Karpas-422 (cell line): ENCODE measurements around the gene MAP3K20. TPM values are rescaled to one million over a fixed set of nuclear protein-coding genes. Genes with fewer than 3 reads are reported as not detected.

ENCODE experiments used
- DNase-seq: peaks from one replicate; pipeline ENCODE4 v3.0.0-alpha.2; 2015
- H2AFZ ChIP-seq: fragments of 200-600 bp; sonication (generic); 2 replicates; pipeline ENCODE4 v1.6.1; 2014; ENCODE audit warnings: antibody characterized with exemption, low read length, mixed read lengths
- H3K27ac ChIP-seq: fragments of 200-600 bp; sonication (generic); 2 replicates; pipeline ENCODE4 v1.5.1; 2014; ENCODE audit warnings: mild to moderate bottlenecking, low read length, moderate library complexity
- H3K27me3 ChIP-seq: fragments of 200-600 bp; sonication (generic); 2 replicates; pipeline ENCODE4 v1.6.1; 2014; ENCODE audit warnings: low read length, mixed read lengths
- H3K36me3 ChIP-seq: fragments of 200-600 bp; sonication (generic); 2 replicates; pipeline ENCODE4 v1.6.1; 2014; ENCODE audit warnings: low read length, mixed read lengths; ENCODE audit not compliant: insufficient read depth
- H3K4me1 ChIP-seq: fragments of 200-600 bp; sonication (generic); 2 replicates; pipeline ENCODE4 v1.6.1; 2014; ENCODE audit warnings: mild to moderate bottlenecking, low read length, mixed read lengths
- H3K4me2 ChIP-seq: fragments of 200-600 bp; sonication (generic); 2 replicates; pipeline ENCODE4 v1.6.1; 2014; ENCODE audit warnings: low read length, low read depth, mild to moderate bottlenecking; ENCODE audit not compliant: poor library complexity, severe bottlenecking
- H3K4me3 ChIP-seq: fragments of 200-600 bp; sonication (generic); 2 replicates; pipeline ENCODE4 v1.5.1; 2014; ENCODE audit warnings: mild to moderate bottlenecking, antibody characterized with exemption, low read length, mixed read lengths
- H3K79me2 ChIP-seq: fragments of 200-600 bp; sonication (generic); 2 replicates; pipeline ENCODE4 v1.6.1; 2014; ENCODE audit warnings: mild to moderate bottlenecking, low read length, mixed read lengths
- H3K9ac ChIP-seq: fragments of 200-600 bp; sonication (generic); 2 replicates; pipeline ENCODE4 v1.6.0; 2014; ENCODE audit warnings: low read length
- H3K9me2 ChIP-seq: fragments of 200-600 bp; sonication (generic), shearing (Covaris generic); replicated peaks from 2 replicates; pipeline ENCODE4 v1.6.0; 2014; ENCODE audit warnings: mild to moderate bottlenecking, low read length, moderate library complexity; ENCODE audit not compliant: insufficient read depth
- H3K9me3 ChIP-seq: fragments of 300-700, 200-600 bp; sonication (generic); 2 replicates; pipeline ENCODE4 v1.6.1; 2014; ENCODE audit warnings: low read length, mixed read lengths
- H4K20me1 ChIP-seq: fragments of 200-600 bp; sonication (generic); 2 replicates; pipeline ENCODE4 v1.6.1; 2014; ENCODE audit warnings: mild to moderate bottlenecking, antibody characterized with exemption, low read length, low read depth; ENCODE audit not compliant: insufficient read depth
- total RNA-seq: library from RNA; depleted of rRNA; stranded (reverse); fragments of >200 nt; shearing (Covaris generic); gene quantifications from 2 replicates; pipeline ENCODE4 v1.2.3, GENCODE V29; 2014; ENCODE audit warnings: low replicate concordance

The MAP3K20 gene
- total RNA-seq, 1 experiment from 2014 or later, result 0.34 TPM

GRCh38 chr2:173099271-173099670 is 23.6 kb downstream of the MAP3K20 start:
- Histone ChIP-seq H3K9me3 (no peaks in the 10 kb centered on the region), H3K36me3 (no peaks in the 10 kb centered on the region), H3K9ac (no peak overlapping the region), H3K27me3 (no peaks in the 10 kb centered on the region), H3K4me2 (no peak overlapping the region), H3K9me2 (no peaks in the 10 kb centered on the region), H3K4me1 (no peaks in the 10 kb centered on the region), H2AFZ (no peak overlapping the region), H3K79me2 (no peaks in the 10 kb centered on the region), H3K27ac (no peak overlapping the region), H3K4me3 (no peak overlapping the region), H4K20me1 (no peaks in the 10 kb centered on the region)
- no peak for DNase-seq

- no peak for DNase-seq
- H3K79me2 ChIP-seq, result no peaks in the 10 kb centered on the region
Observed at GRCh38 chr2:173099804-173100203, 24.2 kb downstream of the MAP3K20 start.

GRCh38 chr2:173101687-173102086 is 26.0 kb downstream of the MAP3K20 start:
- Histone ChIP-seq H3K27ac (no peak overlapping the region), H3K36me3 (no peaks in the 10 kb centered on the region), H3K9ac (no peak overlapping the region), H3K9me2 (no peaks in the 10 kb centered on the region), H4K20me1 (no peaks in the 10 kb centered on the region), H3K79me2 (no peaks in the 10 kb centered on the region), H3K4me1 (no peaks in the 10 kb centered on the region), H3K9me3 (no peaks in the 10 kb centered on the region), H3K27me3 (no peaks in the 10 kb centered on the region), H3K4me3 (no peak overlapping the region), H2AFZ (no peak overlapping the region), H3K4me2 (no peak overlapping the region)
- DNase-seq, result no peak

More at GRCh38 chr2:173099804-173100203, 24.2 kb downstream of the MAP3K20 start:
- Histone ChIP-seq H3K4me2 (no peak overlapping the region), H3K27ac (no peak overlapping the region), H3K4me1 (no peaks in the 10 kb centered on the region), H3K9ac (no peak overlapping the region), H2AFZ (no peak overlapping the region), H3K36me3 (no peaks in the 10 kb centered on the region), H3K27me3 (no peaks in the 10 kb centered on the region), H4K20me1 (no peaks in the 10 kb centered on the region), H3K4me3 (no peak overlapping the region), H3K9me2 (no peaks in the 10 kb centered on the region), H3K9me3 (no peaks in the 10 kb centered on the region)

GRCh38 chr2:173104156-173104555 is 28.5 kb downstream of the MAP3K20 start:
- H3K4me1 ChIP-seq, result no peaks in the 10 kb centered on the region
- H3K9me3 ChIP-seq, result no peaks in the 10 kb centered on the region
- no peak overlapping the region for H3K4me3 ChIP-seq
- H3K27ac ChIP-seq, result no peak overlapping the region
- no peaks in the 10 kb centered on the region for H3K9me2 ChIP-seq
- no peaks in the 10 kb centered on the region for H3K27me3 ChIP-seq
- H3K36me3 ChIP-seq, result no peaks in the 10 kb centered on the region
- no peak for DNase-seq
- no peak overlapping the region for H2AFZ ChIP-seq
- H3K9ac ChIP-seq, result no peak overlapping the region
- no peak overlapping the region for H3K4me2 ChIP-seq
- H4K20me1 ChIP-seq, result no peaks in the 10 kb centered on the region
- H3K79me2 ChIP-seq, result no peaks in the 10 kb centered on the region

GRCh38 chr2:173106959-173107628 is 31.4 kb downstream of the MAP3K20 start:
- Histone ChIP-seq H3K9me2 (no peaks in the 10 kb centered on the region), H3K9ac (no peak overlapping the region), H3K27me3 (no peaks in the 10 kb centered on the region), H3K36me3 (no peaks in the 10 kb centered on the region), H3K9me3 (no peaks in the 10 kb centered on the region), H3K27ac (no peak overlapping the region), H4K20me1 (no peaks in the 10 kb centered on the region), H3K4me3 (no peak overlapping the region), H2AFZ (no peak overlapping the region), H3K79me2 (no peaks in the 10 kb centered on the region), H3K4me2 (no peak overlapping the region), H3K4me1 (no peaks in the 10 kb centered on the region)
- no peak for DNase-seq

GRCh38 chr2:173107629-173108022 is 32.0 kb downstream of the MAP3K20 start:
- Histone ChIP-seq H4K20me1 (no peaks in the 10 kb centered on the region), H2AFZ (no peak overlapping the region), H3K9me3 (no peaks in the 10 kb centered on the region), H3K9me2 (no peaks in the 10 kb centered on the region), H3K27me3 (no peaks in the 10 kb centered on the region), H3K4me3 (no peak overlapping the region), H3K9ac (no peak overlapping the region), H3K4me2 (no peak overlapping the region), H3K27ac (no peak overlapping the region), H3K36me3 (no peaks in the 10 kb centered on the region), H3K4me1 (no peaks in the 10 kb centered on the region), H3K79me2 (no peaks in the 10 kb centered on the region)
- DNase-seq, result no peak

GRCh38 chr2:173109253-173110188 is 33.9 kb downstream of the MAP3K20 start:
- Histone ChIP-seq H3K27ac (no peak overlapping the region), H3K27me3 (no peaks in the 10 kb centered on the region), H3K36me3 (no peaks in the 10 kb centered on the region), H3K9me3 (no peaks in the 10 kb centered on the region), H3K79me2 (no peaks in the 10 kb centered on the region), H3K4me1 (no peaks in the 10 kb centered on the region), H2AFZ (no peak overlapping the region), H3K9me2 (no peaks in the 10 kb centered on the region), H3K9ac (no peak overlapping the region), H4K20me1 (no peaks in the 10 kb centered on the region), H3K4me3 (no peak overlapping the region), H3K4me2 (no peak overlapping the region)
- no peak for DNase-seq

- Histone ChIP-seq H3K79me2 (no peaks in the 10 kb centered on the region), H3K36me3 (no peaks in the 10 kb centered on the region), H3K4me3 (no peak overlapping the region), H3K27me3 (no peaks in the 10 kb centered on the region), H3K27ac (no peak overlapping the region), H4K20me1 (no peaks in the 10 kb centered on the region), H3K9me2 (no peaks in the 10 kb centered on the region), H3K9me3 (no peaks in the 10 kb centered on the region), H3K4me1 (no peaks in the 10 kb centered on the region), H3K9ac (no peak overlapping the region), H3K4me2 (no peak overlapping the region), H2AFZ (no peak overlapping the region)
- DNase-seq, result no peak
Observed at GRCh38 chr2:173117678-173118077, 42.0 kb downstream of the MAP3K20 start.
